HepG2 (cell line): ENCODE measurements around the gene DUSP22. TPM values are rescaled to one million over a fixed set of nuclear protein-coding genes. Genes with fewer than 3 reads are reported as not detected.

ENCODE experiments used
- ATAC-seq: fragments of 200-7000 bp; cut with Tn5 transposase; 3 replicates; pipeline ENCODE4 v1.9.1; 2020; ENCODE audit warnings: mild to moderate bottlenecking, moderate library complexity
- BruUV-seq: library from RNA; stranded (reverse); fragments of 400-500 nt; replicated peaks from 2 replicates; lab custom pipeline; 2021; lab: Mats Ljungman, UMichigan
- CTCF ChIA-PET: fragments of 300-600 bp; formaldehyde crosslinking; extraction: SDS; loops from one replicate; lab custom pipeline; 2021; ENCODE audit warnings: low total read pairs, inconsistent platforms, low intra/inter-chr PET ratio; lab: Yijun Ruan, JAX
- POLR2A ChIA-PET: fragments of 350-600 bp; sonication (Branson Sonifier 250); formaldehyde crosslinking; loops from one replicate; lab custom pipeline; 2020; ENCODE audit warnings: antibody characterized with exemption, inconsistent platforms; lab: Yijun Ruan, JAX
- DNase-seq: peaks from one replicate; pipeline ENCODE4 v3.0.0-alpha.2; 2015; ENCODE audit warnings: low spot score
- FAIRE-seq: peaks from 3 replicates; lab custom pipeline; 2011; peaks lifted over from hg19 to GRCh38; lab: Jason Lieb, UNC
- H2AFZ ChIP-seq: one replicate; pipeline ENCODE4 v1.6.1; 2011; ENCODE audit warnings: low read length, inconsistent platforms
- H3K27ac ChIP-seq: fragments of 300-600 bp; 3 replicates; pipeline ENCODE4 v1.8.0; 2011; ENCODE audit warnings: mixed run types, mild to moderate bottlenecking, mixed read lengths, low read length, inconsistent platforms; ENCODE audit not compliant: insufficient read depth; ENCODE audit errors: extremely low read length
- H3K27me3 ChIP-seq, 2 experiments: fragments of 200-600 bp in 1 of 2; 2 replicates in 1 of 2; 3 replicates in 1 of 2; pipeline versions ENCODE4 v1.6.0 to v1.8.0; 2011; ENCODE audit warnings: low read length in 2 of 2, mild to moderate bottlenecking in 2 of 2, moderate library complexity in 2 of 2, inconsistent platforms in 1 of 2; ENCODE audit not compliant: insufficient read depth in 2 of 2, control insufficient read depth in 1 of 2
- H3K36me3 ChIP-seq, 2 experiments: fragments of 200-600 bp in 1 of 2; replicated peaks in 1 of 2; 2 replicates in 1 of 2; 3 replicates in 1 of 2; pipeline versions ENCODE4 v1.5.1 to v1.8.0; 2011; ENCODE audit warnings: low read length in 2 of 2, inconsistent platforms in 1 of 2; ENCODE audit not compliant: insufficient read depth in 2 of 2, control insufficient read depth in 1 of 2
- H3K4me1 ChIP-seq: 2 replicates; pipeline ENCODE4 v1.5.1; 2012; ENCODE audit warnings: low read length, inconsistent platforms; ENCODE audit not compliant: insufficient read depth
- H3K4me2 ChIP-seq: 2 replicates; pipeline ENCODE4 v1.6.0; 2011; ENCODE audit warnings: low read depth, low read length, inconsistent platforms
- H3K4me3 ChIP-seq, 3 experiments: fragments of 200-600 bp in 1 of 3; sonication (generic), shearing (Covaris generic) in 1 of 3; replicated peaks in 1 of 3; 2 replicates each; pipeline ENCODE4 v1.5.1; 2011 to 2016; ENCODE audit warnings: low read length in 3 of 3, inconsistent platforms in 2 of 3, low read depth in 2 of 3, mild to moderate bottlenecking in 2 of 3, control low read depth in 1 of 3, mixed read lengths in 1 of 3; ENCODE audit not compliant: insufficient read depth in 1 of 3
- H3K79me2 ChIP-seq: one replicate; pipeline ENCODE4 v1.6.1; 2011; ENCODE audit warnings: low read length, inconsistent platforms; ENCODE audit not compliant: insufficient read depth
- H3K9ac ChIP-seq: 2 replicates; pipeline ENCODE4 v1.6.0; 2011; ENCODE audit warnings: mild to moderate bottlenecking, low read depth, low read length, inconsistent platforms; ENCODE audit not compliant: insufficient read depth
- H3K9me3 ChIP-seq: 2 replicates; pipeline ENCODE4 v1.5.1; 2012; ENCODE audit warnings: mild to moderate bottlenecking, low read length
- H4K20me1 ChIP-seq: 2 replicates; pipeline ENCODE4 v1.6.0; 2011; ENCODE audit warnings: inconsistent platforms, mild to moderate bottlenecking, low read length, moderate library complexity; ENCODE audit not compliant: insufficient read depth
- CEBPG ChIP-seq: IDR thresholded peaks from 2 replicates; pipeline ENCODE4 v1.6.1; 2016
- FOXC1 ChIP-seq: sonication (generic); formaldehyde crosslinking; IDR thresholded peaks from 2 replicates; pipeline ENCODE4 v1.8.0; 2022; ENCODE audit warnings: mild to moderate bottlenecking, missing genetic modification reagents, borderline replicate concordance
- GATAD2A ChIP-seq: IDR thresholded peaks from 2 replicates; pipeline ENCODE4 v1.6.1; 2016
- GPBP1L1 ChIP-seq: sonication (generic); formaldehyde crosslinking; IDR thresholded peaks from 2 replicates; pipeline ENCODE4 v1.5.0; 2020; ENCODE audit warnings: mild to moderate bottlenecking, missing genetic modification reagents
- PAF1 ChIP-seq: IDR thresholded peaks from 2 replicates; pipeline ENCODE4 v1.6.1; 2016; ENCODE audit warnings: missing genetic modification reagents, missing compliant biosample characterization
- PBX2 ChIP-seq: IDR thresholded peaks from 2 replicates; pipeline ENCODE4 v1.6.1; 2016; ENCODE audit warnings: control low read depth
- POLR2AphosphoS2 ChIP-seq: IDR thresholded peaks from 2 replicates; pipeline ENCODE4 v1.6.1; 2011; ENCODE audit warnings: low read depth, low read length, improper control_type of control experiment
- RFX3 ChIP-seq: IDR thresholded peaks from 2 replicates; pipeline ENCODE4 v1.6.1; 2016; ENCODE audit warnings: missing biosample characterization, missing genetic modification reagents
- SIX4 ChIP-seq: sonication (generic); formaldehyde crosslinking; IDR thresholded peaks from 2 replicates; pipeline ENCODE4 v1.4.0; 2020; ENCODE audit warnings: missing genetic modification reagents
- ZNF577 ChIP-seq: sonication (generic); formaldehyde crosslinking; IDR thresholded peaks from 2 replicates; pipeline ENCODE4 v1.4.0; 2020; ENCODE audit warnings: mild to moderate bottlenecking, low read depth, missing genetic modification reagents, borderline replicate concordance
- ZNF878 ChIP-seq: sonication (generic); formaldehyde crosslinking; IDR thresholded peaks from 2 replicates; pipeline ENCODE4 v1.8.1; 2023; ENCODE audit warnings: mild to moderate bottlenecking, missing genetic modification reagents, moderate library complexity
- WGBS: methylation state at CpG from one replicate; pipeline ENCODE4 v1.1.6; 2017; ENCODE audit warnings: low lambda C conversion rate; 5-methylcytosine and 5-hydroxymethylcytosine counted together
- in situ Hi-C: cut with HindIII; loops from 2 replicates; pipeline ENCODE4 v1.10.0; 2017; ENCODE audit warnings: low pct_unique_long_range_greater_than_20kb; ENCODE audit not compliant: extremely low pct_ligation_motif_present
- intact Hi-C: fragments of 100-400 bp; cut with micrococcal nuclease; formaldehyde crosslinking; loops from one replicate; pipeline ENCODE4 v1.10.0; 2022; ENCODE audit not compliant: unreplicated experiment
- polyA plus RNA-seq, 8 experiments: library from polyadenylated mRNA; depleted of rRNA in 3 of 8; stranded (reverse) in 7 of 8; unstranded in 1 of 8; fragments of >200 nt; fragmentation: Illumina TruSeq in 4 of 8; extraction: Trizol in 4 of 8; gene quantifications; 2 replicates each; pipeline versions ENCODE4 v1.2.1 to v1.2.3, GENCODE V29; 2011 to 2016; ENCODE audit warnings: low read depth in 4 of 8, missing spikeins in 1 of 8, mixed read lengths in 1 of 8; ENCODE audit not compliant: insufficient read depth in 1 of 8
- total RNA-seq, 5 experiments: library from RNA; depleted of rRNA; stranded (reverse); fragments of >200 nt; fragmentation: Illumina TruSeq; extraction: Trizol; gene quantifications; 2 replicates each; pipeline ENCODE4 v1.2.3, GENCODE V29; 2016; ENCODE audit warnings: low read depth in 1 of 5
- TF ChIP-seq, protein P1 (sequence below): IDR thresholded peaks from 2 replicates; pipeline ENCODE4 v1.6.1; 2016; ENCODE audit warnings: low read depth, control low read depth
- TF ChIP-seq, protein P2 (sequence below): conservative IDR thresholded peaks from 2 replicates; pipeline ENCODE4 v1.6.1; 2018; ENCODE audit warnings: missing genetic modification reagents
- TF ChIP-seq, protein P3 (sequence below): sonication (generic); formaldehyde crosslinking; IDR thresholded peaks from 2 replicates; pipeline ENCODE4 v1.8.1; 2022; ENCODE audit warnings: low read depth, mild to moderate bottlenecking, missing genetic modification reagents

Gene DUSP22
- total and polyA plus RNA-seq, 2 of the 13 experiments (the other 11 are each of a cell fraction or from before 2014, with no cell fraction given) = 20.2 to 32.8 TPM

GRCh38 chr6:389143-389542 is 96.9 kb downstream of the DUSP22 start:
- Histone ChIP-seq H3K27ac (no peak overlapping the region), H3K27me3 (peaks cover 13 to 59% of the 10 kb centered on the region in 2 experiments; a peak in 4 of 5 replicates), H4K20me1 (no peaks in the 10 kb centered on the region), H3K9me3 (no peaks in the 10 kb centered on the region), H2AFZ (no peak overlapping the region), H3K9ac (no peak overlapping the region), H3K4me2 (no peak overlapping the region), H3K4me3 (no peak overlapping the region), H3K4me1 (no peaks in the 10 kb centered on the region), H3K79me2 (no peaks in the 10 kb centered on the region), H3K36me3 (no peaks in the 10 kb centered on the region)
- ATAC-seq = no peak
- ChIA-PET POLR2A (no interaction called here), CTCF (no interaction called here)
- TF ChIP-seq, protein P1, sequence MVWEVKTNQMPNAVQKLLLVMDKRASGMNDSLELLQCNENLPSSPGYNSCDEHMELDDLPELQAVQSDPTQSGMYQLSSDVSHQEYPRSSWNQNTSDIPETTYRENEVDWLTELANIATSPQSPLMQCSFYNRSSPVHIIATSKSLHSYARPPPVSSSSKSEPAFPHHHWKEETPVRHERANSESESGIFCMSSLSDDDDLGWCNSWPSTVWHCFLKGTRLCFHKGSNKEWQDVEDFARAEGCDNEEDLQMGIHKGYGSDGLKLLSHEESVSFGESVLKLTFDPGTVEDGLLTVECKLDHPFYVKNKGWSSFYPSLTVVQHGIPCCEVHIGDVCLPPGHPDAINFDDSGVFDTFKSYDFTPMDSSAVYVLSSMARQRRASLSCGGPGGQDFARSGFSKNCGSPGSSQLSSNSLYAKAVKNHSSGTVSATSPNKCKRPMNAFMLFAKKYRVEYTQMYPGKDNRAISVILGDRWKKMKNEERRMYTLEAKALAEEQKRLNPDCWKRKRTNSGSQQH (CRISPR knock-in tag) = no peak
- TF ChIP-seq PBX2 (CRISPR knock-in tag) = no peak
- TF ChIP-seq, protein P2, sequence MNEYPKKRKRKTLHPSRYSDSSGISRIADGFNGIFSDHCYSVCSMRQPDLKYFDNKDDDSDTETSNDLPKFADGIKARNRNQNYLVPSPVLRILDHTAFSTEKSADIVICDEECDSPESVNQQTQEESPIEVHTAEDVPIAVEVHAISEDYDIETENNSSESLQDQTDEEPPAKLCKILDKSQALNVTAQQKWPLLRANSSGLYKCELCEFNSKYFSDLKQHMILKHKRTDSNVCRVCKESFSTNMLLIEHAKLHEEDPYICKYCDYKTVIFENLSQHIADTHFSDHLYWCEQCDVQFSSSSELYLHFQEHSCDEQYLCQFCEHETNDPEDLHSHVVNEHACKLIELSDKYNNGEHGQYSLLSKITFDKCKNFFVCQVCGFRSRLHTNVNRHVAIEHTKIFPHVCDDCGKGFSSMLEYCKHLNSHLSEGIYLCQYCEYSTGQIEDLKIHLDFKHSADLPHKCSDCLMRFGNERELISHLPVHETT = no peak
- TF ChIP-seq, protein P3, sequence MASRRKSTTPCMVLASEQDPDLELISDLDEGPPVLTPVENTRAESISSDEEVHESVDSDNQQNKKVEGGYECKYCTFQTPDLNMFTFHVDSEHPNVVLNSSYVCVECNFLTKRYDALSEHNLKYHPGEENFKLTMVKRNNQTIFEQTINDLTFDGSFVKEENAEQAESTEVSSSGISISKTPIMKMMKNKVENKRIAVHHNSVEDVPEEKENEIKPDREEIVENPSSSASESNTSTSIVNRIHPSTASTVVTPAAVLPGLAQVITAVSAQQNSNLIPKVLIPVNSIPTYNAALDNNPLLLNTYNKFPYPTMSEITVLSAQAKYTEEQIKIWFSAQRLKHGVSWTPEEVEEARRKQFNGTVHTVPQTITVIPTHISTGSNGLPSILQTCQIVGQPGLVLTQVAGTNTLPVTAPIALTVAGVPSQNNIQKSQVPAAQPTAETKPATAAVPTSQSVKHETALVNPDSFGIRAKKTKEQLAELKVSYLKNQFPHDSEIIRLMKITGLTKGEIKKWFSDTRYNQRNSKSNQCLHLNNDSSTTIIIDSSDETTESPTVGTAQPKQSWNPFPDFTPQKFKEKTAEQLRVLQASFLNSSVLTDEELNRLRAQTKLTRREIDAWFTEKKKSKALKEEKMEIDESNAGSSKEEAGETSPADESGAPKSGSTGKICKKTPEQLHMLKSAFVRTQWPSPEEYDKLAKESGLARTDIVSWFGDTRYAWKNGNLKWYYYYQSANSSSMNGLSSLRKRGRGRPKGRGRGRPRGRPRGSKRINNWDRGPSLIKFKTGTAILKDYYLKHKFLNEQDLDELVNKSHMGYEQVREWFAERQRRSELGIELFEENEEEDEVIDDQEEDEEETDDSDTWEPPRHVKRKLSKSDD (CRISPR knock-in tag) = no peak
- TF ChIP-seq POLR2AphosphoS2 = no peak
- no peak for TF ChIP-seq RFX3 (CRISPR knock-in tag)
- no peak for TF ChIP-seq ZNF577 (CRISPR knock-in tag)
- TF ChIP-seq ZNF878 (CRISPR knock-in tag) = no peak
- TF ChIP-seq PAF1 (CRISPR knock-in tag) = no peak
- no peak for TF ChIP-seq CEBPG
- TF ChIP-seq GATAD2A = no peak
- TF ChIP-seq GPBP1L1 = no peak
- TF ChIP-seq SIX4 (CRISPR knock-in tag) = no peak
- TF ChIP-seq FOXC1 (CRISPR knock-in tag) = no peak
- BruUV-seq = no TSS peak
- 39% methylated on average over 7 of the region's 7 CpGs for WGBS
- FAIRE-seq = peak; percentile 47
- in situ Hi-C loops = no loop called here
- intact Hi-C loops = no loop called here
- DNase-seq = no peak
